Erythroblast (primary cell): ENCODE data around the gene LIN52.

Source experiments
- GATA1 ChIP-seq: IDR thresholded peaks from 2 replicates; pipeline ENCODE4 v1.6.1; 2011; ENCODE audit warnings: low read depth, mild to moderate bottlenecking, control low read depth, low read length, moderate library complexity
- POLR2A ChIP-seq: IDR thresholded peaks from 2 replicates; pipeline ENCODE4 v1.6.1; 2011; ENCODE audit warnings: mild to moderate bottlenecking, low read length

- TF ChIP-seq POLR2A = no peak
- TF ChIP-seq GATA1 = no peak
Observed at GRCh38 chr14:74048281-74048680, 36.5 kb upstream of the LIN52 start.
